WTC11 (cell line): Measurements from ENCODE around the gene ZC3H8. TPM values are rescaled to one million over a fixed set of nuclear protein-coding genes. Genes with fewer than 3 reads are reported as not detected.

ENCODE experiments used
- ATAC-seq: fragments of 200-7000 bp; cut with Tn5 transposase; 2 replicates; pipeline ENCODE4 v1.10.0; 2021; ENCODE audit warnings: mild to moderate bottlenecking, moderate library complexity
- CTCF ChIA-PET: fragments of 300-600 bp; sonication (Branson Sonifier 250); formaldehyde crosslinking; loops from one replicate; lab custom pipeline; 2021; ENCODE audit warnings: antibody characterized with exemption; lab: Charles Lee
- POLR2A ChIA-PET: fragments of 350-600 bp; sonication (Branson Sonifier 250); formaldehyde crosslinking; loops from one replicate; lab custom pipeline; 2021; ENCODE audit warnings: antibody characterized with exemption; lab: Charles Lee
- DNase-seq: peaks from one replicate; pipeline ENCODE4 v3.0.0; 2021; ENCODE audit warnings: low spot score
- H3K27ac Mint-ChIP-seq: 2 replicates; pipeline ENCODE4 v1.8.0; 2021; ENCODE audit warnings: mixed read lengths
- H3K27me3 Mint-ChIP-seq: 2 replicates; pipeline ENCODE4 v1.8.0; 2021; ENCODE audit warnings: low read depth, mild to moderate bottlenecking, moderate library complexity, mixed read lengths
- H3K36me3 Mint-ChIP-seq: 2 replicates; pipeline ENCODE4 v1.8.0; 2021; ENCODE audit warnings: mixed read lengths
- H3K4me1 Mint-ChIP-seq: 2 replicates; pipeline ENCODE4 v1.8.0; 2022; ENCODE audit warnings: mixed read lengths
- H3K4me3 Mint-ChIP-seq: 2 replicates; pipeline ENCODE4 v1.8.0; 2021; ENCODE audit warnings: mild to moderate bottlenecking, moderate library complexity, mixed read lengths
- H3K9me3 Mint-ChIP-seq: 2 replicates; pipeline ENCODE4 v1.8.0; 2021; ENCODE audit warnings: mixed read lengths
- AFF4 ChIP-seq: sonication (generic); formaldehyde crosslinking; IDR thresholded peaks from 2 replicates; pipeline ENCODE4 v1.8.1; 2023; ENCODE audit warnings: mild to moderate bottlenecking, missing genetic modification reagents, borderline replicate concordance
- AR ChIP-seq: fragments of 250-450 bp; sonication (Bioruptor Pico); IDR thresholded peaks from 2 replicates; pipeline ENCODE4 v1.9.0; 2021; ENCODE audit warnings: mild to moderate bottlenecking
- CREB1 ChIP-seq: sonication (generic); formaldehyde crosslinking; IDR thresholded peaks from 2 replicates; pipeline ENCODE4 v1.8.0; 2023; ENCODE audit warnings: mild to moderate bottlenecking, missing genetic modification reagents
- CTCF ChIP-seq: fragments of 200-600 bp; IDR thresholded peaks from 2 replicates; pipeline ENCODE4 v1.8.0; 2022; ENCODE audit warnings: antibody characterized with exemption
- E2F4 ChIP-seq: sonication (generic); formaldehyde crosslinking; IDR thresholded peaks from 2 replicates; pipeline ENCODE4 v1.8.1; 2022; ENCODE audit warnings: low read depth, mild to moderate bottlenecking, moderate library complexity, missing genetic modification reagents, borderline replicate concordance
- ELF4 ChIP-seq: sonication (generic); formaldehyde crosslinking; IDR thresholded peaks from 2 replicates; pipeline ENCODE4 v1.8.1; 2022; ENCODE audit warnings: low read depth, mild to moderate bottlenecking, moderate library complexity, missing genetic modification reagents
- ERG ChIP-seq: fragments of 250-450 bp; sonication (Bioruptor Pico); IDR thresholded peaks from 2 replicates; pipeline ENCODE4 v1.8.0; 2021; ENCODE audit warnings: mild to moderate bottlenecking
- ETV6 ChIP-seq: sonication (generic); formaldehyde crosslinking; IDR thresholded peaks from 2 replicates; pipeline ENCODE4 v1.8.1; 2022; ENCODE audit warnings: mild to moderate bottlenecking, missing genetic modification reagents
- HMGA2 ChIP-seq: fragments of 250-450 bp; sonication (Bioruptor Pico); IDR thresholded peaks from 2 replicates; pipeline ENCODE4 v1.4.0; 2021; ENCODE audit warnings: mild to moderate bottlenecking, moderate library complexity
- PRDM15 ChIP-seq: sonication (generic); formaldehyde crosslinking; IDR thresholded peaks from 2 replicates; pipeline ENCODE4 v1.8.0; 2022; ENCODE audit warnings: missing genetic modification reagents
- ZBTB21 ChIP-seq: sonication (generic); formaldehyde crosslinking; IDR thresholded peaks from 2 replicates; pipeline ENCODE4 v1.8.1; 2023; ENCODE audit warnings: mild to moderate bottlenecking, missing genetic modification reagents, borderline replicate concordance
- ZNF396 ChIP-seq: fragments of 250-450 bp; sonication (Bioruptor Pico); IDR thresholded peaks from 2 replicates; pipeline ENCODE4 v1.8.0; 2021; ENCODE audit warnings: mild to moderate bottlenecking, moderate library complexity, borderline replicate concordance
- ZNF532 ChIP-seq: fragments of 250-450 bp; sonication (Bioruptor Pico); IDR thresholded peaks from 2 replicates; pipeline ENCODE4 v1.9.0; 2021; ENCODE audit warnings: mild to moderate bottlenecking, borderline replicate concordance
- ZNF671 ChIP-seq: fragments of 250-450 bp; sonication (Bioruptor Pico); IDR thresholded peaks from 2 replicates; pipeline ENCODE4 v1.8.0; 2021; ENCODE audit warnings: mild to moderate bottlenecking
- ZSCAN18 ChIP-seq: fragments of 250-450 bp; sonication (Bioruptor Pico); IDR thresholded peaks from 2 replicates; pipeline ENCODE4 v2.1.2; 2022; ENCODE audit warnings: mild to moderate bottlenecking, moderate library complexity
- total RNA-seq: library from RNA; stranded (reverse); gene quantifications from 3 replicates; pipeline ENCODE4 v1.2.3, GENCODE V29; 2021

ZC3H8 gene
- total RNA-seq, 1 experiment from 2014 or later: 5.7 TPM

GRCh38 chr2:112273349-112273748 is 18.5 kb upstream of the ZC3H8 start (continued):
- TF ChIP-seq ERG (CRISPR knock-in tag): no peak
- no peak for TF ChIP-seq E2F4
- no peak for TF ChIP-seq HMGA2 (CRISPR knock-in tag)
- no peak for TF ChIP-seq PRDM15 (CRISPR knock-in tag)
- no peak for TF ChIP-seq CREB1
- TF ChIP-seq ETV6 (CRISPR knock-in tag): no peak
- TF ChIP-seq ZBTB21: no peak
- TF ChIP-seq AR (CRISPR knock-in tag): no peak

GRCh38 chr2:112272669-112273068 is 17.8 kb upstream of the ZC3H8 start:
- no peaks in the 10 kb centered on the region; the same call in 1 of the 2 replicates for H3K27me3 Mint-ChIP-seq
- DNase-seq (no peak), ATAC-seq (no peak)
- peaks cover 11% of the 10 kb centered on the region for H3K9me3 Mint-ChIP-seq
- 0 out of 2 replicates have a peak, but pooled peaks cover 3% of the 10 kb centered on the region for H3K36me3 Mint-ChIP-seq
- CTCF ChIA-PET: interaction anchor here (0.6 to 1.8 kb wide), 3 partner anchors 13 to 1396 kb away, joined by 3 to 9 read pairs (median 9); no protein-coding TSS in a partner anchor
- no peak overlapping the region for H3K4me3 Mint-ChIP-seq
- POLR2A ChIA-PET: no interaction called here
- peaks cover 21% of the 10 kb centered on the region for H3K4me1 Mint-ChIP-seq
- H3K27ac Mint-ChIP-seq: no peak overlapping the region
- no peak for TF ChIP-seq ZSCAN18 (CRISPR knock-in tag)
- TF ChIP-seq ELF4 (CRISPR knock-in tag): no peak
- no peak for TF ChIP-seq ZNF671
- no peak for TF ChIP-seq ZNF396 (CRISPR knock-in tag)
- TF ChIP-seq ZNF532 (CRISPR knock-in tag): no peak
- TF ChIP-seq CTCF: no peak
- no peak for TF ChIP-seq AFF4 (CRISPR knock-in tag)
